ENCODE measurements around the gene RYR3.

The RYR3 gene

DNA sequence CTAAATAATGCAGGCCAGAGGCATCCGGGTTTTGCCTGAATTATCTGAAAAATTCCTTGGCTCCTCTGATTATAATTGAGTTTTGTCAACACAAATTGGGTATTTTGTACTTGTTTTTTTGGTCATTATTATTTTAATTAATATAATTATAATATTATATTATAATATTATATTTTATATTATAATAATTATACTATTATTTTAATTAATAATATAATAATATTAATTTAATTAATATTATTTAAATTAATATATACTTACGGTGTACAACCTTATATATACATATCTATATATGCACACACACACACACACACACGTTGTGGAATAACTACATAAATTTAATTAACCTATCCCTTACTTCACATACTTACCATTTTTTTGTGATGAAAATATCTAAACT lies 73.5 kb downstream of the RYR3 start:
- TF ChIP-seq, protein P1, sequence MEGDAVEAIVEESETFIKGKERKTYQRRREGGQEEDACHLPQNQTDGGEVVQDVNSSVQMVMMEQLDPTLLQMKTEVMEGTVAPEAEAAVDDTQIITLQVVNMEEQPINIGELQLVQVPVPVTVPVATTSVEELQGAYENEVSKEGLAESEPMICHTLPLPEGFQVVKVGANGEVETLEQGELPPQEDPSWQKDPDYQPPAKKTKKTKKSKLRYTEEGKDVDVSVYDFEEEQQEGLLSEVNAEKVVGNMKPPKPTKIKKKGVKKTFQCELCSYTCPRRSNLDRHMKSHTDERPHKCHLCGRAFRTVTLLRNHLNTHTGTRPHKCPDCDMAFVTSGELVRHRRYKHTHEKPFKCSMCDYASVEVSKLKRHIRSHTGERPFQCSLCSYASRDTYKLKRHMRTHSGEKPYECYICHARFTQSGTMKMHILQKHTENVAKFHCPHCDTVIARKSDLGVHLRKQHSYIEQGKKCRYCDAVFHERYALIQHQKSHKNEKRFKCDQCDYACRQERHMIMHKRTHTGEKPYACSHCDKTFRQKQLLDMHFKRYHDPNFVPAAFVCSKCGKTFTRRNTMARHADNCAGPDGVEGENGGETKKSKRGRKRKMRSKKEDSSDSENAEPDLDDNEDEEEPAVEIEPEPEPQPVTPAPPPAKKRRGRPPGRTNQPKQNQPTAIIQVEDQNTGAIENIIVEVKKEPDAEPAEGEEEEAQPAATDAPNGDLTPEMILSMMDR (IDR thresholded peaks at IDR 0.05; ENCODE audit: low read depth, low read length, missing control alignments), result no peak
- no peak overlapping the region for H3K4me3 ChIP-seq (ENCODE audit: low read depth, low read length)
- in situ Hi-C loops (cut with HindIII; ENCODE audit: low sequenced_read_pairs), result no loop called here
- no peak for DNase-seq (ENCODE audit: low read depth)

DNA sequence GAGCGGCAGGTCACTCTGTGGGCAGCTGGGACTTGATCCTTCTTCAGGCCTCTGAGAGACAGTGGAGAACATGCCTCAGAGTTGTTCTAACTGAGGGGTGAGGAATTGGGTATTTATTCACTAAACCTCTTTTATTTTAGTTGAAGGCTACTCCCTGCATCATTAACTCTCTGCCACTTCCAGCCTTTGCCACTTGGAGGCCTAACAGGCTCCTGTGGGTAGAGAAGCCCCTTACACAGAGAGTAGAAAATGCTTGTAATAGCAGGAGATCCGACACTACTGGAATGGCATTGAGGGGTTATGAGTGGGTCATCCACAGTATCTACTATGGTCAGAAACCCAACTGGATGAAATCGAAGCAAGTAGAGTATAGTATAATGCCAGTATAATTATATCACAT lies 81.7 kb downstream of the RYR3 start:
- in situ Hi-C loops (cut with HindIII; ENCODE audit: low sequenced_read_pairs), result no loop called here
- no peak overlapping the region for H3K4me3 ChIP-seq (ENCODE audit: low read depth, low read length)
- TF ChIP-seq, protein P1 (IDR thresholded peaks at IDR 0.05; ENCODE audit: low read depth, low read length, missing control alignments), result no peak
- no peak for DNase-seq (ENCODE audit: low read depth)

DNA sequence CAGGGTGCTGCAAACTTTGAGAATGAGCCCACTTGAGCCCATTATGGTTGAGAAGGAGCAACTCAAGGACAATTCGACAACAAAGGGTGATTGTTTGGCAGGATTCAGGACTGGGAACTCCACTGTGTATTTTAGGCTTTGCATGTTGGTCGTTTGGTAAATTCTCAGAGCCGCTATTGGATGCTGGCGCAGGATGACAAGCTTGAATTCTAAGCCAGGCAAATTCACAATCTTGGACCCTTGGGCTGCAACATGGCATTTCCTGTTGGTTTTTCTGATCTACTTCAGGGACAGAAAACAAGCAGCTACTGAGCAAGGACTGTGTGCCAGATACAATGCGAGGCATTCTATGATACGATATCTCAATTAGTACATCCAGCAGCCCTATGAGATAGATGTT lies 82.8 kb downstream of the RYR3 start:
- in situ Hi-C loops (cut with HindIII; ENCODE audit: low sequenced_read_pairs), result no loop called here
- TF ChIP-seq, protein P1 (IDR thresholded peaks at IDR 0.05; ENCODE audit: low read depth, low read length, missing control alignments), result no peak
- H3K4me3 ChIP-seq (ENCODE audit: low read depth, low read length), result no peak overlapping the region
- DNase-seq (ENCODE audit: low read depth), result no peak

DNA sequence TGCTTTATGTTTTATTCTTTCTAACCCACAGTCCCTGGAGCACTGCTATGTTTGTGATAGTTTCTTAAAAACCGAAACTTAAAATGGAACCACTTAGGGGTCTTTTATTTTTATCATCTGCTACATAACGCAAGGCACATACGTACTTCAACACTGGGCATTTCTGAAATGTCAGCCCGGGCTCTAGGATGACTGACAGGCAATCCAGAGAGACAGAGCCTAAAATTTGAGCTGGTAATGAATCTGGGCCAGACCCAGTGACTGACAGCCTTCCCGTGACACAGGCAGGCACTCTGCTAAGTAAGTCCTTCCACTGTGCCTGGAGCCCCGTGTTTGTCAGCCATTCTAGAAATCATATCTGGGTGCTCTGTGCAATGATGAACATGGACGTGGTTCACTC lies 84.6 kb downstream of the RYR3 start:
- H3K4me3 ChIP-seq (ENCODE audit: low read depth, low read length), result no peak overlapping the region
- DNase-seq (ENCODE audit: low read depth), result no peak
- TF ChIP-seq, protein P1 (IDR thresholded peaks at IDR 0.05; ENCODE audit: low read depth, low read length, missing control alignments), result no peak
- in situ Hi-C loops (cut with HindIII; ENCODE audit: low sequenced_read_pairs), result no loop called here

DNA sequence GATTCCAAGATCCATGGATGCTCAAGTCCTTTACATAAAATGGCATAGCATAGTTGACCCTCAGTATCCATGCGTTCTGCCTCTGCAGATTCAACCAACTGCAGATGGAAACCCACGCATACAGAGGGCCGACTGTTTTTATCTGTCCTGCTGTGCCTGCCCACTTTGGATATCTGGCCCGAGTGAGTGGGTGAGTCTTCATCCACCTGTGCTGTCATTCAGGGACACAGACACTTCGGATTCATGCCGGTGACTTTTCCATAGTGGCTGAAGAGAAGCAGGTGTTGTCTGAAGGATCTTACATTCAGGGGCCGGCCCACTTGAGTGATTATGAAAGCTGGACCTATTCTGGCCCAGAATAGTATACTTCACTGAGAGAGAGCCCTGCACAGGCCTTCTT lies 85.1 kb downstream of the RYR3 start:
- no peak overlapping the region for H3K4me3 ChIP-seq (ENCODE audit: low read depth, low read length)
- TF ChIP-seq, protein P1 (IDR thresholded peaks at IDR 0.05; ENCODE audit: low read depth, low read length, missing control alignments), result no peak
- no peak for DNase-seq (ENCODE audit: low read depth)
- in situ Hi-C loops (cut with HindIII; ENCODE audit: low sequenced_read_pairs), result no loop called here

DNA sequence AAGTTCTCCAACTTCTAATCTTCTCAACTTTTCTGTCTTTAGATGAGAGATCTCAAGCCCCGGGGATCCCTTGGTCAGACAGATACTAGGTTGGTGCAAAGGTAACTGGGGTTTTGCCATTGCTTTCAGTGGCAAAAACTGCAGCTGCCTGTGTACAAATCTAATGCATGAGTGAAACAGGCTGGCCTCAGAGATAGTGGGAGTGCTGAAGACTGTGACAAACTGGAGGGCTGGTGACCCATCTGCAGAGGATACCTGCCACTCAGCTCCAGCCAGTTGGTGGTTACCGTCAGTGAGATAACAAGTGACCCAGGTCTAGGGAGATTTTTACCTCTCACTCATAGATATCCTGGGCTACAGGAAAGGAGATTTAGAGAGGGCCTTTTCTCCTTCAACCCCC lies 85.7 kb downstream of the RYR3 start:
- in situ Hi-C loops (cut with HindIII; ENCODE audit: low sequenced_read_pairs), result no loop called here
- TF ChIP-seq, protein P1 (IDR thresholded peaks at IDR 0.05; ENCODE audit: low read depth, low read length, missing control alignments), result no peak
- no peak overlapping the region for H3K4me3 ChIP-seq (ENCODE audit: low read depth, low read length)
- no peak for DNase-seq (ENCODE audit: low read depth)

DNA sequence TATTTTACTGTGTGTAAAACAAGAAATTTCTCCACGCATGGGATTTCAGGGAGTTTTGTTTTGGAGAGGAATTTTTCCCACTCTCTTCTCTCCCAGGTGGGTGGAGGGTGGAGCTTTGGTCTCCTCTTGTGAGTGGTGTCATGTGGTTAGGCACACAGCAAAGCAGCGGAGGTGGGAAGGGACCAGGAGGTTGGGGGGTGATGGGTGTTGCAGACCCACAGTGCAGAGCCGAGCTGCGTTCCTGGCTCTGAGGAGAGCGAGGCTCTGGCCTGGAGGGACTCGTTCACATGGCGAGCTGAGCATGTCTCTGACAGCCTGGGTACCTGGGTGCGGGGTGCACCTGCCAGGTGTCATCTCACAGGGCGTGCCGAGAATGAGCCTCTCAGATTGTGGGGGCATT lies 87.8 kb downstream of the RYR3 start:
- no peak overlapping the region for H3K4me3 ChIP-seq (ENCODE audit: low read depth, low read length)
- TF ChIP-seq, protein P1 (IDR thresholded peaks at IDR 0.05; ENCODE audit: low read depth, low read length, missing control alignments), result no peak
- in situ Hi-C loops (cut with HindIII; ENCODE audit: low sequenced_read_pairs), result no loop called here
- no peak for DNase-seq (ENCODE audit: low read depth)

Data from astrocyte of the cerebellum (primary cell).